ENCODE data around the gene SALL3.

GRCh38 chr18:79000997-79001396 lies 21.4 kb downstream of the SALL3 start:
- TF ChIP-seq ZNF274 (IDR thresholded peaks at IDR 0.05; ENCODE audit: low read length) (no peak), ZNF274 (tag by site-specific recombination; IDR thresholded peaks at IDR 0.05; ENCODE audit: borderline replicate concordance) (no peak), ZNF621 (tag by site-specific recombination; IDR thresholded peaks at IDR 0.05) (no peak), YY1 (tag by site-specific recombination; IDR thresholded peaks at IDR 0.05) (no peak), ZNF548 (tag by site-specific recombination; IDR thresholded peaks at IDR 0.05) (no peak), CTCF (tag by site-specific recombination; IDR thresholded peaks at IDR 0.05) (no peak), ZNF366 (tag by site-specific recombination; conservative IDR thresholded peaks at IDR 0.05) (no peak), ZFP41 (tag by site-specific recombination; IDR thresholded peaks at IDR 0.05; ENCODE audit: borderline replicate concordance) (no peak), REST (tag by site-specific recombination; IDR thresholded peaks at IDR 0.05) (no peak), ZNF692 (tag by site-specific recombination; IDR thresholded peaks at IDR 0.05) (no peak), ZNF311 (tag by site-specific recombination; IDR thresholded peaks at IDR 0.05; ENCODE audit: borderline replicate concordance) (no peak), ZNF645 (tag by site-specific recombination; IDR thresholded peaks at IDR 0.05) (no peak), MZF1 (tag by site-specific recombination; IDR thresholded peaks at IDR 0.05; ENCODE audit: borderline replicate concordance) (no peak), ZNF501 (tag by site-specific recombination; IDR thresholded peaks at IDR 0.05) (no peak), ZBTB1 (tag by site-specific recombination; IDR thresholded peaks at IDR 0.05) (no peak)
